Measurements from ENCODE around the gene COA1. TPM values are rescaled to one million over a fixed set of nuclear protein-coding genes. Genes with fewer than 3 reads are reported as not detected.
"Not testable (repeated sequence)": the region's sequence is repeated elsewhere in the genome, so short reads cannot be mapped to it uniquely, and the experiment has no call there.

COA1 gene
- total and polyA plus RNA-seq, 2 experiments from 2014 or later, result 53.4 to 59.5 TPM

- Histone ChIP-seq H3K4me3 (no peak overlapping the region), H3K27ac (no peak overlapping the region), H3K4me2 (ENCODE audit: unreplicated experiment) (no peak overlapping the region), H3K36me3 (ENCODE audit: low read depth) (no peaks in the 10 kb centered on the region), H3K9ac (no peak overlapping the region), H3F3A (ENCODE audit: insufficient read depth) (peaks cover 10% of the 10 kb centered on the region), H3K27me3 (replicated peaks; ENCODE audit: insufficient read depth) (no peaks in the 10 kb centered on the region), H3K4me1 (ENCODE audit: insufficient read depth) (peaks cover 5% of the 10 kb centered on the region), H4K20me1 (ENCODE audit: insufficient read depth) (no peaks in the 10 kb centered on the region), H3K9me2 (ENCODE audit: insufficient read depth) (no peaks in the 10 kb centered on the region), H3K9me3 (ENCODE audit: low read depth) (no peaks in the 10 kb centered on the region), H2AFZ (no peak overlapping the region), H3K79me2 (ENCODE audit: insufficient read depth) (peaks cover 96% of the 10 kb centered on the region)
- in situ Hi-C loops (cut with MboI), result no loop called here
- 96 to 99% methylated on average over 4 of the region's 4 CpGs for whole genome bisulfite sequencing, 2 experiments (ENCODE audit: low coverage in 1 of 2, low lambda C conversion rate in 2 of 2, missing lambda C conversion rate in 2 of 2)
- TF ChIP-seq EZH2 (IDR thresholded peaks at IDR 0.05; ENCODE audit: insufficient read depth, poor library complexity, severe bottlenecking), result no peak
- TF ChIP-seq EZH2phosphoT487 (IDR thresholded peaks at IDR 0.05; ENCODE audit: insufficient read depth, low read depth), result no peak
- DNase-seq, result no peak
Observed at GRCh38 chr7:43679210-43680068, 49.9 kb downstream of the COA1 start.

- Histone ChIP-seq H3K27me3 (replicated peaks; ENCODE audit: insufficient read depth) (no peaks in the 10 kb centered on the region), H3K9me3 (ENCODE audit: low read depth) (no peaks in the 10 kb centered on the region), H3K4me3 (no peak overlapping the region), H3K36me3 (ENCODE audit: low read depth) (no peaks in the 10 kb centered on the region), H3F3A (ENCODE audit: insufficient read depth) (peaks cover 21% of the 10 kb centered on the region), H3K4me1 (ENCODE audit: insufficient read depth) (peaks cover 15% of the 10 kb centered on the region), H4K20me1 (ENCODE audit: insufficient read depth) (no peaks in the 10 kb centered on the region), H3K9me2 (ENCODE audit: insufficient read depth) (no peaks in the 10 kb centered on the region), H3K27ac (no peak overlapping the region), H2AFZ (no peak overlapping the region), H3K9ac (no peak overlapping the region), H3K4me2 (ENCODE audit: unreplicated experiment) (no peak overlapping the region), H3K79me2 (ENCODE audit: insufficient read depth) (peaks cover 91% of the 10 kb centered on the region)
- in situ Hi-C loops (cut with MboI), result no loop called here
- TF ChIP-seq EZH2phosphoT487 (IDR thresholded peaks at IDR 0.05; ENCODE audit: insufficient read depth, low read depth), result no peak
- no peak for TF ChIP-seq EZH2 (IDR thresholded peaks at IDR 0.05; ENCODE audit: insufficient read depth, poor library complexity, severe bottlenecking)
- no peak for DNase-seq
- WGBS, 2 experiments (ENCODE audit: low coverage in 1 of 2, low lambda C conversion rate in 2 of 2, missing lambda C conversion rate in 2 of 2), result 90 to 100% methylated on average over 1 of the region's 1 CpG
Observed at GRCh38 chr7:43678315-43678714, 51.0 kb downstream of the COA1 start.

GRCh38 chr7:43677864-43678263 is 51.5 kb downstream of the COA1 start:
- no peaks in the 10 kb centered on the region for H3K9me2 ChIP-seq (ENCODE audit: insufficient read depth)
- H4K20me1 ChIP-seq (ENCODE audit: insufficient read depth), result no peaks in the 10 kb centered on the region
- no peak overlapping the region for H2AFZ ChIP-seq
- H3K9me3 ChIP-seq (ENCODE audit: low read depth), result no peaks in the 10 kb centered on the region
- DNase-seq, result no peak
- H3F3A ChIP-seq (ENCODE audit: insufficient read depth), result peaks cover 25% of the 10 kb centered on the region
- no peak overlapping the region for H3K9ac ChIP-seq
- H3K4me2 ChIP-seq (ENCODE audit: unreplicated experiment), result no peak overlapping the region
- peaks cover 15% of the 10 kb centered on the region for H3K4me1 ChIP-seq (ENCODE audit: insufficient read depth)
- H3K79me2 ChIP-seq (ENCODE audit: insufficient read depth), result peaks cover 91% of the 10 kb centered on the region
- in situ Hi-C loops (cut with MboI), result no loop called here
- no peak overlapping the region for H3K4me3 ChIP-seq
- no peak overlapping the region for H3K27ac ChIP-seq
- TF ChIP-seq EZH2 (IDR thresholded peaks at IDR 0.05; ENCODE audit: insufficient read depth, poor library complexity, severe bottlenecking) (no peak), EZH2phosphoT487 (IDR thresholded peaks at IDR 0.05; ENCODE audit: insufficient read depth, low read depth) (no peak)
- no peaks in the 10 kb centered on the region for H3K27me3 ChIP-seq (replicated peaks; ENCODE audit: insufficient read depth)
- no peaks in the 10 kb centered on the region for H3K36me3 ChIP-seq (ENCODE audit: low read depth)

- H2AFZ ChIP-seq, result no peak overlapping the region
- TF ChIP-seq EZH2 (IDR thresholded peaks at IDR 0.05; ENCODE audit: insufficient read depth, poor library complexity, severe bottlenecking) (no peak), EZH2phosphoT487 (IDR thresholded peaks at IDR 0.05; ENCODE audit: insufficient read depth, low read depth) (0 out of 2 replicates have a peak, but pooled peaks have one; percentile 60)
- H3K27me3 ChIP-seq (replicated peaks; ENCODE audit: insufficient read depth), result no peaks in the 10 kb centered on the region
- in situ Hi-C loops (cut with MboI), result no loop called here
- peak overlapping the region; percentile 68 for H3K4me2 ChIP-seq (ENCODE audit: unreplicated experiment)
- H3K9ac ChIP-seq, result peak overlapping the region; percentile 49
- H4K20me1 ChIP-seq (ENCODE audit: insufficient read depth), result no peaks in the 10 kb centered on the region
- peaks cover 92% of the 10 kb centered on the region for H3K79me2 ChIP-seq (ENCODE audit: insufficient read depth)
- no peaks in the 10 kb centered on the region for H3K36me3 ChIP-seq (ENCODE audit: low read depth)
- H3F3A ChIP-seq (ENCODE audit: insufficient read depth), result peaks cover 23% of the 10 kb centered on the region
- peaks cover 18% of the 10 kb centered on the region for H3K4me1 ChIP-seq (ENCODE audit: insufficient read depth)
- no peaks in the 10 kb centered on the region for H3K9me2 ChIP-seq (ENCODE audit: insufficient read depth)
- 0 out of 2 replicates have a peak overlapping the region, but pooled peaks have one; percentile 9 for H3K4me3 ChIP-seq
- H3K27ac ChIP-seq, result peak overlapping the region; percentile 81
- no peaks in the 10 kb centered on the region for H3K9me3 ChIP-seq (ENCODE audit: low read depth)
- WGBS, 2 experiments (ENCODE audit: low coverage in 1 of 2, low lambda C conversion rate in 2 of 2, missing lambda C conversion rate in 2 of 2), result 39 to 49% methylated on average over 4 of the region's 4 CpGs
- peak; percentile 93 for DNase-seq
Observed at GRCh38 chr7:43674559-43675436, 54.5 kb downstream of the COA1 start.

- in situ Hi-C loops (cut with MboI); H3K4me3 ChIP-seq; H4K20me1 ChIP-seq (ENCODE audit: insufficient read depth); H3K9me3 ChIP-seq (ENCODE audit: low read depth); H3K27me3 ChIP-seq (replicated peaks; ENCODE audit: insufficient read depth); DNase-seq; H3K9me2 ChIP-seq (ENCODE audit: insufficient read depth); H3K4me2 ChIP-seq (ENCODE audit: unreplicated experiment); H2AFZ ChIP-seq; H3K36me3 ChIP-seq (ENCODE audit: low read depth): not testable (repeated sequence)
- peaks cover 93% of the 10 kb centered on the region for H3K79me2 ChIP-seq (ENCODE audit: insufficient read depth)
- peaks cover 22% of the 10 kb centered on the region for H3K4me1 ChIP-seq (ENCODE audit: insufficient read depth)
- peak overlapping the region; percentile 49 for H3K9ac ChIP-seq
- peak overlapping the region; percentile 81 for H3K27ac ChIP-seq
- whole genome bisulfite sequencing, 2 experiments (ENCODE audit: low coverage in 1 of 2, low lambda C conversion rate in 2 of 2, missing lambda C conversion rate in 2 of 2), result 86 to 90% methylated on average over 5 of the region's 5 CpGs
- peaks cover 22% of the 10 kb centered on the region for H3F3A ChIP-seq (ENCODE audit: insufficient read depth)
Observed at GRCh38 chr7:43673243-43673976, 55.9 kb downstream of the COA1 start.
